ENCODE results near the gene CBLB. TPM values are rescaled to one million over a fixed set of nuclear protein-coding genes. Genes with fewer than 3 reads are reported as not detected.

The CBLB gene
- total RNA-seq, 2 donors from 2014 or later: 28.2 to 62.8 TPM

DNA sequence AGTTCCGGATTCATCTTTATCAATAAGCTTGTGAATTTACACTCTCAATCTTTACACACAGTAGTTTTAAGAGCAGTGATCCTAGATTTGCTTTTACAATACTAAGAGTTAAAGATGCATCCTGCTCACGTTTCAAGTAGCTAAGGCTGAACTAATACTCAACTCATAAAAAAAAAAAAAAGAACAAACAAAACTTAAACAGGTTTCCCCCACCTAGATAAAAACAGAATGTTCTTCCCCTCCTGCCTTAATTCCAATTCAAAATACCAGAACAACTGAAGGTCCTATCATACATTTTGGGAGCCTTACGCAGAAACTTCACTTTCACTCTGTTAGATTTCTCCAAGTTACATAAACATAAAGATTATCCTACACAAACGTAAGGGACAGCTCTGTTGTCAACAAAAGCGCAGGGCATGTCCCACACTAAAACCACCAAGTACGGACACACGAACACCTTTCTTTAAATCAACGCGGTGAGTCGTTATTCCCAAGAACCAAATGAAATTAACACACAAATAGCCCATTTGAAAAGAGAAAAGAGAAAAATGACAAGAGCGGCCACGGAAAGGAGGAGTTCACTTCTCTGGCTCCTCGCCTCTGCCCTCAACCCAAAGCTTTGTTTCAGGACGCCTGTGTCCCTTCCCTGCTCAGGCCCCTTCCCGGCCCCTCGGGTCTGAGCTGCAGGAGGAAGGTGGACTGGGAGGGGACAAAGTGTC, 941 bp downstream of the CBLB start:
- TF ChIP-seq POLR2A (IDR thresholded peaks at IDR 0.05): no peak
- TF ChIP-seq, protein P1, sequence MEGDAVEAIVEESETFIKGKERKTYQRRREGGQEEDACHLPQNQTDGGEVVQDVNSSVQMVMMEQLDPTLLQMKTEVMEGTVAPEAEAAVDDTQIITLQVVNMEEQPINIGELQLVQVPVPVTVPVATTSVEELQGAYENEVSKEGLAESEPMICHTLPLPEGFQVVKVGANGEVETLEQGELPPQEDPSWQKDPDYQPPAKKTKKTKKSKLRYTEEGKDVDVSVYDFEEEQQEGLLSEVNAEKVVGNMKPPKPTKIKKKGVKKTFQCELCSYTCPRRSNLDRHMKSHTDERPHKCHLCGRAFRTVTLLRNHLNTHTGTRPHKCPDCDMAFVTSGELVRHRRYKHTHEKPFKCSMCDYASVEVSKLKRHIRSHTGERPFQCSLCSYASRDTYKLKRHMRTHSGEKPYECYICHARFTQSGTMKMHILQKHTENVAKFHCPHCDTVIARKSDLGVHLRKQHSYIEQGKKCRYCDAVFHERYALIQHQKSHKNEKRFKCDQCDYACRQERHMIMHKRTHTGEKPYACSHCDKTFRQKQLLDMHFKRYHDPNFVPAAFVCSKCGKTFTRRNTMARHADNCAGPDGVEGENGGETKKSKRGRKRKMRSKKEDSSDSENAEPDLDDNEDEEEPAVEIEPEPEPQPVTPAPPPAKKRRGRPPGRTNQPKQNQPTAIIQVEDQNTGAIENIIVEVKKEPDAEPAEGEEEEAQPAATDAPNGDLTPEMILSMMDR (IDR thresholded peaks at IDR 0.05): no peak
- TF ChIP-seq POLR2AphosphoS5 (IDR thresholded peaks at IDR 0.05): no peak

DNA sequence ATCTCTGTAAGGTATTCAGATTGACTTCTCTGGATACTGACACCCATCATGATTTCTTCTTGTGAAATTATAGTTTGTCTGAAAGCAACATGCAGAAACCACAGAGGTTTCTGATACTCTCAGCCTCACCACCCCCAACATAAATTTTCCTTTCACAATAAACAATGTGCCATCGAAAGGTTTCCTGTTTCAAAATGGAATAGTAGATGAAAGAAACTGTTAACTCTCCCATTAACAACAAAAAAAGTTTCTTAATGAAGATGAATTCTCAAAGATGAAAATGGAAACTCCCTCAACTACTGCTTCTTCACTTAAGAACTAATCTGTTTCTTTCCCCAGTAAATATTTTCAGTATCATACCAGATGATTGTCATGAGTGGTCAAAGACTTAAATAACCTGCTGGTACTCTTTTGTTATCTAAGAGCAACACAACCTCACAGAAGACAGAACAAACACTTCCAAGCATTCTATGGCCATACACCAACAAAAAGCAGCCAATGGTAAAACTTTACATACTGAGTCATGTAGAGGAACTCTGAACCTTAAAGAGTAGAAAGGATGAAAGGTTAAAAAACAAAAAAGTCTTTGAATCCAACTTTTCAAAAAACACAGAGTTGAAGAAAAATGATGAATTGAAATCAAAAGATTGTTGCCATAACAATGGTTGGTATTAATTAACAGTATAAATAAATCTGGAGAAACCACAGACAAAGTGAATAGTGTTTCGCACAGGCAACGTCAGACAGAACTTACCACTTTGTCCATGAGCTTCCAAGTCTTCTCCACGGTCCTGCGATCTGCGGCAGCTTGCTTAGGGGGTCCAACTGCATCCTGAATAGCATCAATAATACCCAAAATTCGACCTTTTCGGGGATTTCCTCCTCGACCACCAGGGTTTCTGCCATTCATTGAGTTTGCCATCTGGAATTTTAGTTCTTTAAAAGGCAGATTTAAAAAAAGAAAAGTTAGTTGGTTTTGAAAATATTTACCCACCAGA, 1.9 kb downstream of the CBLB start:
- Histone ChIP-seq H3K4me1 (replicated peaks) (no peaks in the 10 kb centered on the region), H3K27ac (peak overlapping the region; percentile 92 to 98), H3K4me3 (peak overlapping the region; percentile 84 to 89), H3K36me3 (no peaks in the 10 kb centered on the region), H3K9me3 (no peaks in the 10 kb centered on the region), H3K27me3 (replicated peaks; ENCODE audit: insufficient read depth) (no peaks in the 10 kb centered on the region)
- 15% methylated on average over 9 of the region's 9 CpGs for WGBS
- DNase-seq (ENCODE audit: low spot score): no peak
- TF ChIP-seq, protein P1 (IDR thresholded peaks at IDR 0.05): peak in 1 of 4 experiments; percentile 6
- TF ChIP-seq POLR2A (IDR thresholded peaks at IDR 0.05): no peak
- no peak for TF ChIP-seq POLR2AphosphoS5 (IDR thresholded peaks at IDR 0.05)
- intact Hi-C loops (cut with DNase I): loop anchor here (10.0 kb wide), 2 partner anchors 172 to 478 kb away; no protein-coding TSS in a partner anchor

More for the DNA sequence above, 941 bp downstream of the CBLB start:
- WGBS: 2% methylated on average over 16 of the region's 16 CpGs
- Histone ChIP-seq H3K36me3 (no peaks in the 10 kb centered on the region), H3K4me1 (replicated peaks) (no peaks in the 10 kb centered on the region), H3K4me3 (peak overlapping the region; percentile 84 to 89), H3K27ac (peak overlapping the region; percentile 92 to 98), H3K9me3 (no peaks in the 10 kb centered on the region), H3K27me3 (replicated peaks; ENCODE audit: insufficient read depth) (no peaks in the 10 kb centered on the region)
- DNase-seq (ENCODE audit: low spot score): no peak
- intact Hi-C loops (cut with DNase I): loop anchor here (10.0 kb wide), 2 partner anchors 173 to 477 kb away; no protein-coding TSS in a partner anchor

DNA sequence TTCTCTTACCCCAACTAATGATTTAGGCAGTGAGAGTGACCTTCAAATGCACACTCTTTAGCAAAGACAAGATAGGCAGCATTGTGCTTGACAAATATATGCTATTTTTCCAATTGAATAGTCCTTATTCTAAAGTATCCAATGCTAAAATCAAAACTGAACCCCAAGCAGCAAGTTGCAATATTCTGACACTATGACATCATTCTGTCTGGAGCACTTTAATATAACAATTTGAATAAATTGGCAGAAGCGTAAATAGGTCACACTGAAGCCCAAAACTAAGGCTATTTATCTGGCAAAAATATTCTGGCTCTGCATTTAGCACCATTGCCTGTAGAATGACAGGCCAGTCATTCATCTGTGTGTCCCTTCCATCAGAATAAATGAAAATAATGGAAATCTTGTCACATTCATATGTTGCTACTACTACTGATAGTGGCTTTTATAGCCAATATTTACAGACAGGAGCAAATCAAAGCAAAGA, 2.9 kb downstream of the CBLB start:
- Histone ChIP-seq H3K4me1 (replicated peaks) (no peaks in the 10 kb centered on the region), H3K4me3 (no peak overlapping the region), H3K27me3 (replicated peaks; ENCODE audit: insufficient read depth) (no peaks in the 10 kb centered on the region), H3K36me3 (no peaks in the 10 kb centered on the region), H3K27ac (no peak overlapping the region), H3K9me3 (no peaks in the 10 kb centered on the region)
- WGBS: 77% methylated on average over 1 of the region's 1 CpG
- TF ChIP-seq, protein P1 (IDR thresholded peaks at IDR 0.05): no peak
- no peak for TF ChIP-seq POLR2A (IDR thresholded peaks at IDR 0.05)
- no peak for TF ChIP-seq POLR2AphosphoS5 (IDR thresholded peaks at IDR 0.05)
- intact Hi-C loops (cut with DNase I): loop anchor here (10.0 kb wide), 2 partner anchors 171 to 479 kb away; no protein-coding TSS in a partner anchor
- no peak for DNase-seq (ENCODE audit: low spot score)

DNA sequence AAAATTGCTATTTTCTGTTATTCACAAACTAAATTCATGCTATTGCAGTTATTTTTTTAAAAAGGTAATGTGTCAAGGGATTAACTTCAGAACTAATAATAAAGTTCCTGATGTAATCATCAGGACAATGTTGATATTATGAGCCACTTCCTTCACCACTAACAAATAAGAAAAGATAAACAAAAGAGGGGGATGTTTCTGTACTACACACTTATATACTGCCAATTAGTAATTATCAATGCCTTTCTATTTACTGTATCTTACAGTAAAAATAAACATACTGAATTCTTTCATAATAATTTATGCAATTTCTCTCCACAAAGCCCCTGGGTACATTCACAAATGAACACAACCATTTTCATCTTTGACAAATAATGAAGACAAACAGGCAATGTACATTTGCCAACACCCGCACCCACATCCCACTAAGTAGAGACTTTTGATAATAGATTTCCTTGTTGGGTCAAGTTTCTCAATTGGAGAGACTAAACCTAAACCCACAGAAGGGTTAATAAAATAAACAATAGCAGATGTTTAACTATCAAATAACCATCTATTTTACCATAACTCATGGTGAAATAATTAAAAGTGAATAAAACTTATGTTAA, 3.7 kb downstream of the CBLB start:
- no peak overlapping the region for H3K4me3 ChIP-seq
- no peaks in the 10 kb centered on the region for H3K4me1 ChIP-seq (replicated peaks)
- DNase-seq (ENCODE audit: low spot score): no peak
- H3K36me3 ChIP-seq: no peaks in the 10 kb centered on the region
- TF ChIP-seq, protein P1 (IDR thresholded peaks at IDR 0.05): no peak
- TF ChIP-seq POLR2AphosphoS5 (IDR thresholded peaks at IDR 0.05) (no peak), POLR2A (IDR thresholded peaks at IDR 0.05) (no peak)
- intact Hi-C loops (cut with DNase I): loop anchor here (10.0 kb wide), 2 partner anchors 170 to 480 kb away; no protein-coding TSS in a partner anchor
- WGBS: 61% methylated on average over 1 of the region's 1 CpG
- no peaks in the 10 kb centered on the region for H3K9me3 ChIP-seq
- H3K27me3 ChIP-seq (replicated peaks; ENCODE audit: insufficient read depth): no peaks in the 10 kb centered on the region
- H3K27ac ChIP-seq: no peak overlapping the region

Data from prostate gland (tissue), 2 donors.